Measurements from ENCODE around the gene MIGA2.

DNA sequence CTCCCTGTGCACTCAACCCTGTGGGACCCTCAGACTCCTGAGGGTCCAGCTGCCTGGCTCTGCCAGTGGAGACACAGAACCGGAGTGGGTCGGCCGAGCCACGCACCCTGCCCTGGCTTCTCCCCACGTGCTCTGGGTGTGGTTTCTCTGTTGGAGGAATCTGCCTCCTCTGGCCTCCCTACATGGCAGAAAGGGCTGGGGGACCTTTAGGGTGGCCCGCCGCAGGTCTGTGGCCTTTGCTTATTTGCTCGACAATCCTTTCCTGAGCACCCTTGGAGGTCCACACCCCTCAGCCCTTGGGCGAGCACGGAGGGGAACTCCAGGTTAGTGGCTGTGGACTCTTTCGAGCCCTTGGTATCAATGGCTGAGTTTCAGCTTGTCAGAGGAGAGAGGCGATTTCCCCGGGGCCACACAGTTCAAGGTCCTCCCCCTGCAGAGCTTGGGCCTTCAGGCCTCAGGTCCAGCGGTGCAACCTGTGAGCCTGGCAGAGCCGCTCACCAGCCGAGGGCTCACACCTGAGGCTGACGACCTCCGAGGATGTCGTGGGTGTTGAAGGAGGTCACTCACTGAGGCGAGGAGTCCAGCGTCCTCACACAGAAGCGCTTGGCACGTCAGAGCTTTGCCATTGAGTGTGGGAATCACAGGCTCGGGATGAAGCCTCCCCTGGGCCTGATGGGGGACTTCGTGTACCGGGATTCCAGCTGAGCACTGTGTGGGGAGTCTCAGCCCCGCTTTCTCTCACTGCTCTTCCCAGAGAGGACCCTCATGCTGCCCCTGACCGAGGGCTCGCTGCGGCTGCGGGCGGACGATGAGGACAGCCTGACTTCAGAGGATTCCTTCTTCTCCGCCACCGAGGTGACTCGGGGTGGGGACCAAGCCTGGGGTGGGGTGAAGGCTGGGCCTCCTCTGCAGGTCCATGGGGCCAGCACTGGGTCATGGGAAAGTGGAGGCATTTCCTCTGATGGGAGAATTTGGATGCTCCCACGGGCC lies 23.7 kb downstream of the MIGA2 start:
- no peak for TF ChIP-seq POLR2A (IDR thresholded peaks at IDR 0.05; ENCODE audit: low read depth, low read length)
- no peak for TF ChIP-seq POLR2AphosphoS5 (IDR thresholded peaks at IDR 0.05; ENCODE audit: low read depth, low read length)
- no peak for TF ChIP-seq TAF1 (IDR thresholded peaks at IDR 0.05; ENCODE audit: borderline replicate concordance, low read depth, low read length)

Measured in GM12892 (cell line).